Omental fat pad (tissue), 4 donors: Measurements from ENCODE around the gene CEMP1. TPM values are rescaled to one million over a fixed set of nuclear protein-coding genes. Genes with fewer than 3 reads are reported as not detected.
A peak's percentile ranks its signal among the peaks of the same experiment; 100 is the strongest.

Experiments used
- ATAC-seq: fragments of 150-250 bp; one replicate; pipeline ENCODE4 v1.9.1; 2016; ENCODE audit warnings: mild to moderate bottlenecking, moderate library complexity; ENCODE audit not compliant: low FRiP score
- DNase-seq: peaks from one replicate; pipeline ENCODE4 v3.0.0-alpha.2; 2019; ENCODE audit warnings: low spot score
- total RNA-seq, 4 donors: library from RNA; depleted of rRNA; stranded (reverse); fragments of >200 nt; gene quantifications; one replicate each; pipeline ENCODE4 v1.1.0, GENCODE V29; 2016
- TF ChIP-seq, protein P1 (sequence below), 3 donors: fragments of 450-650 bp; IDR thresholded peaks; one replicate each; pipeline ENCODE4 v1.5.1; 2016 to 2017; ENCODE audit warnings: antibody characterized with exemption in 3 of 3, mild to moderate bottlenecking in 3 of 3, moderate library complexity in 2 of 3

The CEMP1 gene
- total RNA-seq, 4 donors from 2014 or later, result not detected

DNA sequence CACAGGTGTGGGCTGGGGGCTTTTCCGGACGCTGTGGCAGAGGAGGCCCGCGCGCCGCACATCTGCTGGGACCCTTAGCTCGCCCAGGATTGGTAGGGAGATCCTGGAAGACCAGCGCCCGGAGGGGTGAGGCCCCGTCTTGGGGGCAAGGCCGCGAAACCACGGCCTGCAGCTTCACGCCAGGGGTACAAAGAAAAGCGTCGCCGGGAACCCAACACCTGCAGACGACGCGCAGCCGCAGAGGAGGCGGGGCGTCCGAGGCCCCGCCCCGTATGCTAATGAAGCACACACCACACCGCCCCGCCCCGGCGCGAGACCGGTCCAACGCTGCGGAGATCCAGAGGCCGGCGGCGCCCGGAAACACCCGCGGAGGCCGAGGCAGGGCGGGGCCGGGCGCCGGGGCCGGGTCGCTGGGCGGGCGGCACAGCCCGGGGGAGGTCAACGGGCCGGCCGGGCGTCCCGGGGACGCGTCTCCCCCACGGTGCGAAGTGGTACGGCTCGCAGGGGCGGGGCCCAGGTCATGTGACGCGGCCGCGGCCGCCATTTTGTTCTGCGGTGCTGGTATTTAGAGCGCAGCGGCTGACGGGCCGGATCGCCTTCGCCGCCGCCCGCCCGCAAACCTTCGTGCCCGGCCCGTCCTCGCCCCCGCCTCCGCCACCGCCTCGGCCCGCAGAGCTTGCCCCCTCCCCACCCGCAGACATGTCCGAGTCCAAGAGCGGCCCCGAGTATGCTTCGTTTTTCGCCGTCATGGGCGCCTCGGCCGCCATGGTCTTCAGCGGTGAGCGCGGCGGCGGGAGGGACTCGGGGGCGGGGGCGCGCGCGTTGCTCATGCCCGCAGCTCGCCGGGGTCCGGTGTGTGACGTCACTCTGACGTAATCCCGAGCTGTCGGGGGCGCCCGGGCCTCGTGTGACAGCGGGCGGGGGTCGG is 17.5 kb downstream of the CEMP1 start, which contains the start of gene ATP6V0C:
ATP6V0C (plus strand) TSS at position 548 of the 928 bp plus-strand sequence; CDS start at position 700, 152 bp downstream.
- TF ChIP-seq, protein P1, sequence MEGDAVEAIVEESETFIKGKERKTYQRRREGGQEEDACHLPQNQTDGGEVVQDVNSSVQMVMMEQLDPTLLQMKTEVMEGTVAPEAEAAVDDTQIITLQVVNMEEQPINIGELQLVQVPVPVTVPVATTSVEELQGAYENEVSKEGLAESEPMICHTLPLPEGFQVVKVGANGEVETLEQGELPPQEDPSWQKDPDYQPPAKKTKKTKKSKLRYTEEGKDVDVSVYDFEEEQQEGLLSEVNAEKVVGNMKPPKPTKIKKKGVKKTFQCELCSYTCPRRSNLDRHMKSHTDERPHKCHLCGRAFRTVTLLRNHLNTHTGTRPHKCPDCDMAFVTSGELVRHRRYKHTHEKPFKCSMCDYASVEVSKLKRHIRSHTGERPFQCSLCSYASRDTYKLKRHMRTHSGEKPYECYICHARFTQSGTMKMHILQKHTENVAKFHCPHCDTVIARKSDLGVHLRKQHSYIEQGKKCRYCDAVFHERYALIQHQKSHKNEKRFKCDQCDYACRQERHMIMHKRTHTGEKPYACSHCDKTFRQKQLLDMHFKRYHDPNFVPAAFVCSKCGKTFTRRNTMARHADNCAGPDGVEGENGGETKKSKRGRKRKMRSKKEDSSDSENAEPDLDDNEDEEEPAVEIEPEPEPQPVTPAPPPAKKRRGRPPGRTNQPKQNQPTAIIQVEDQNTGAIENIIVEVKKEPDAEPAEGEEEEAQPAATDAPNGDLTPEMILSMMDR (IDR thresholded peaks at IDR 0.05), result no peak
- DNase-seq (peak; percentile 81), ATAC-seq (peak; percentile 82)

DNA sequence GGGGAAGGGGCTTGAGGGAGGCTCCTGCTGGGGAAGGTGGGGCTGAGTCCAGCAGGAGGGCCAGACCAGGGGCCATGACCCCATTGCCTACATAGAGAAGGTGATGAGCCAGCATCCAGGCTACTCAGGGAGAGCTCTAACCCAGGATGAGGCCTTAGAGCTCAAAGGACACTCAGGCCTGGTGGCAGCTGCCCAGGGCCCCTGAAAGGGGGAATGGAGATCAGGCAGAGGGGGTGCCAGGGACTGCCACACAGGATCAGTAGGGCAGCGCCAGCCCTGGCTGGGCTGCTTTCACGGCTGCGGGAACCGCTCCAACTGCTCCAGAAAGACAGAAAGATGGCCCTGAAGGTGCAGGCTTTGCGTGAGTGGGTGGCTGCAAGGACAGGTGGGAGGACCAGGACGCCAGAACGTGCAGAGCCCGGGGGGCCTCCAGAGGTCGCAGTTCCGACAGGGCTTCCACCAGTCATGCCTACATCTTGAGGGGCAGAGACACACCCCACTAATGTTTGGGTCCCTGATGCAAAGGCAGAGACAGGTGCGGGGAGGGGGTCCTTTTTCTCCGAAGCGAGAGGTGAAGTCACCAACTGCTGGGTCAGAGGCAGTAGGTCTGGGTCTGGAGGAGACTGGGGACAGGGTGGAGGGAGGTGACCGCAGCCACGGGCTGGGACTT is 18.3 kb downstream of the CEMP1 start:
- ATAC-seq (no peak), DNase-seq (no peak)
- TF ChIP-seq, protein P1 (IDR thresholded peaks at IDR 0.05), result no peak

DNA sequence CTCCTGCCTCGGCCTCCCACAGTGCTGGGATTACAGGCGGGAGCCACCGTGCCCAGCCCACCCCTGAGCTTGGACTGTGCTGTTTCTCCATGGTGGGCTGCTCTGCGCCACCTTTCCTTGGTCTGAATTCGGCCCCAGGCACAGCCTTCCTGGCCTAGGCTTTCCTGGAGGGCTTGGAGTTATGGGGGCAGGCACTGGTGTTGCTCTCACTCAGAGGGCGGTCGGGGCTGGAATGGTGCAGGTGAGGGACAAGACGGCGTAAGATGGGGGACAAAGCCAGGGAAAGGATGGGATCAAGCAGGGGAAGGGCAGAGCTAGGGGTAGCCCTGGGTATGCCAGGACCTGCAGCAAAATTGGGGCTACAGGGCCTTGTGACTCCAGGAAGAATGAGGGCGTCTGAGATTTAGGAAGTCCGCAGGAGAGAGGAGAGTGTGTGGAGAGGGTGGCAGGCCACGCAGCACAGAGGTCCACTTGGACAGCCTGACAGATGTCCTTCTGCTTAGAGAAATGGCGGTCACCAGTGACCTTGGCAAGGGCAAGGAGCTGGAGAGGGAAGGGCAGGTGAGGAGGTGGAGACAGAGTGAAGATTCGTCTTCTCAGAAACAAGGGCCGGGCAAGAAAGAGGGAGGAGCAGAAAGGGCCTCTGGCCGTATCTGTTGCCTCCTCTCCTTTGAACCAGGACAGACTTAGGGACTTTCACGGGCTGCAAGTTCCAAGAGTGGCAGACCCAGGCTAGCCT is 19.0 kb downstream of the CEMP1 start:
- DNase-seq, result no peak
- TF ChIP-seq, protein P1 (IDR thresholded peaks at IDR 0.05), result no peak
- ATAC-seq, result no peak

DNA sequence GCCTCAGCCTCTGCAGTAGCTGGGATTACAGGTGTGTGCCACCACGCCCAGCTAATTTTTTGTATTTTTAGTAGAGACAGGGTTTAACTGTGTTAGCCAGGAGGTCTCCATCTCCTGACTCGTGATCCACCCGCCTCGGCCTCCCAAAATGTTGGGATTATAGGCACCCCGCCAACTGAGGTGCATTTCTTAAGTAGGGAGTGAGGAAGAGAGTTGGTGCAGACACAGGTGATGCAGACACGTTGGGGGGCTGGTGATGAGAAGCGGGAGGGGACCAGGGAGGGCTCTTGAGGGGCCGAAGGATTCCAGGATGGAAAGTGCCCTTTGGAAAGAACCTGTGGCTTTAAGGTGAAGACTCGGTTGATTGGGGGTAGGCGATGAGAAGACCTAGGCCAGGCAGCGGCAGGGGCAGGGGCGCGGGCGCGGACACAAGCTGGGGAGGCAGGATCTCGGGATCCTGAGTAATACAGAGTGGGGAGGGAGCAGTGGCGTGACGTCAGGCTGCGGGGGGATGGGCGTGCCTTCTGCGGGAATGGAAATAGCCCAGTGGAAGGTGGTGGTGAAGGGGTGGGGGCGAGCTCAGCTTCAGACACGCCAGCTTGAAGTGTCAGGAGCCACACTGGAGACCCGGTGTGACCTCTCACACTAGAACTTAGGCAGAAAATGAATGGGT is 19.9 kb downstream of the CEMP1 start:
- ATAC-seq (peak; percentile 44), DNase-seq (peak; percentile 92)
- TF ChIP-seq, protein P1 (IDR thresholded peaks at IDR 0.05), result no peak

DNA sequence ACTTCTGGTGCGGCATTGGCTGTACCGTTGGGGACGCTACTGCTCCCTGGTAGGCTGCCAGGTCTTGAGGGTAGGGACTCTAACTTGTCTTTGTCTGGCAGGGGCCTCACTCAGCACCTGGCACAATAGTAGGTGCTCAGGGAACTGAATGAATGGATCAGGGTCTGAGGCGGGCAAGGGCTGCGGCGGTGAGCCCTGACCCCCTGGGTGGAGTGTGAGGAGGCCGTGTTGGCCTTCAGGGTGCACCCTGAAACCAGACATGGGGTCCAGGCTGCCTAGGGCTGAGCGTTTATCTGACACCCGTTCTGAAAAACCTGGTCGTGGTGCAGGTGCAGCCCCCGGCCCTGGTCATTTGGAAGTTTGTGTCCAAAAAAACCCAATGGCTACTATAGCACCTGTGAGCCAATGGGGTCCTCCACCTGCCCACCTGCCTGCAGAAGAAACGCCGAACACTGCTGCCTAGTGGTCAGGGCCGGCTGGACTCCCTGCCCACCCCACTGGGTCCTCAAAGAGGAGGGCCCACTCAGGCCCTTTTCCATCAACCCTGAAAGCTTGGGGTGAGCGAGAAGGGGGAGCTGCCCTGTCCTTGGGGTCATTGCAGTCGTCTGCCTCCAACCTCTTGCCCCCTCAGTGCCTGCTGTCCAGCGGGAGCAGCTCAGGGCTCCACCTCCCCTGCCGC is 22.3 kb downstream of the CEMP1 start:
- DNase-seq, result no peak

More for the DNA sequence above, 22.3 kb downstream of the CEMP1 start:
- TF ChIP-seq, protein P1 (IDR thresholded peaks at IDR 0.05), result no peak
- no peak for ATAC-seq
